HFFc6 (cell line): ENCODE data around the gene LINC00305. TPM values are rescaled to one million over a fixed set of nuclear protein-coding genes. Genes with fewer than 3 reads are reported as not detected.

Source experiments
- DNase-seq: peaks from one replicate; pipeline ENCODE4 v3.0.0-alpha.2; 2018
- H3K27ac Mint-ChIP-seq: 2 replicates; pipeline ENCODE4 v1.8.0; 2020; ENCODE audit warnings: mild to moderate bottlenecking, mixed read lengths
- H3K27me3 Mint-ChIP-seq: 2 replicates; pipeline ENCODE4 v1.8.0; 2021; ENCODE audit warnings: mild to moderate bottlenecking, moderate library complexity, mixed read lengths; ENCODE audit not compliant: insufficient read depth
- H3K36me3 Mint-ChIP-seq: 2 replicates; pipeline ENCODE4 v1.8.0; 2021; ENCODE audit warnings: low read depth, mixed read lengths
- H3K4me1 Mint-ChIP-seq: 2 replicates; pipeline ENCODE4 v1.8.0; 2020; ENCODE audit warnings: low read depth, mixed read lengths
- H3K4me3 Mint-ChIP-seq: 2 replicates; pipeline ENCODE4 v1.8.0; 2020; ENCODE audit warnings: mild to moderate bottlenecking, moderate library complexity, mixed read lengths
- H3K9me3 Mint-ChIP-seq: 2 replicates; pipeline ENCODE4 v1.8.0; 2020; ENCODE audit warnings: mild to moderate bottlenecking, mixed read lengths
- total RNA-seq, 6 experiments: library from RNA; stranded (reverse); fragmentation: NEBNext Ultra II Directional; extraction: Animal tissue kit (Norgen Biotek cat#: 25700); gene quantifications; 2 replicates in 1 of 6; 3 replicates in 5 of 6; pipeline ENCODE4 v1.2.3, GENCODE V29; 2021
- TF ChIP-seq, protein P1 (sequence below): fragments of 200-600 bp; sonication (generic); IDR thresholded peaks from 2 replicates; pipeline ENCODE4 v1.5.0; 2021; ENCODE audit warnings: antibody characterized with exemption, mild to moderate bottlenecking

Gene LINC00305
- total RNA-seq, 6 experiments from 2014 or later: not detected

DNA sequence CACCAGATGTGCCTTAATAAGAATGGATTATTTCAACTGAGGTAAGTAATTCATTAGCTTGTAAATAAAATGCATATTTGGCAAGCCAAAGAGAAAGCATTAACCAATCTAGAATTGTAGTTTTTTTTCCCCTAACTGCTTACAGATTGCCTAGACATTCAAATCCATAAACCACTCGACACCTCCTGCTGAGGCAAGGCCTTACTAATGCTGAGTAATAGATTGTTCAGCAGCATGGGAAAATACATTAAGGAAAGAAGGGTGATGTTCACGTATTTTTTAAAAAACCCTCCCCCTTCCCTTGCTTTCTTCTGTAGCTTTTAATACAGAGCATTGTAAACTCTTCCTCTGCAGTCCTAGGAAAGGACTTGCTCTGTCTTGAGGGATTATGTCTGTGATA is 17.0 kb upstream of the LINC00305 start:
- DNase-seq: no peak
- Mint-ChIP-seq H3K9me3 (peaks cover 19% of the 10 kb centered on the region), H3K4me1 (no peaks in the 10 kb centered on the region), H3K36me3 (no peaks in the 10 kb centered on the region), H3K4me3 (no peak overlapping the region), H3K27me3 (no peaks in the 10 kb centered on the region), H3K27ac (no peak overlapping the region)
- TF ChIP-seq, protein P1, sequence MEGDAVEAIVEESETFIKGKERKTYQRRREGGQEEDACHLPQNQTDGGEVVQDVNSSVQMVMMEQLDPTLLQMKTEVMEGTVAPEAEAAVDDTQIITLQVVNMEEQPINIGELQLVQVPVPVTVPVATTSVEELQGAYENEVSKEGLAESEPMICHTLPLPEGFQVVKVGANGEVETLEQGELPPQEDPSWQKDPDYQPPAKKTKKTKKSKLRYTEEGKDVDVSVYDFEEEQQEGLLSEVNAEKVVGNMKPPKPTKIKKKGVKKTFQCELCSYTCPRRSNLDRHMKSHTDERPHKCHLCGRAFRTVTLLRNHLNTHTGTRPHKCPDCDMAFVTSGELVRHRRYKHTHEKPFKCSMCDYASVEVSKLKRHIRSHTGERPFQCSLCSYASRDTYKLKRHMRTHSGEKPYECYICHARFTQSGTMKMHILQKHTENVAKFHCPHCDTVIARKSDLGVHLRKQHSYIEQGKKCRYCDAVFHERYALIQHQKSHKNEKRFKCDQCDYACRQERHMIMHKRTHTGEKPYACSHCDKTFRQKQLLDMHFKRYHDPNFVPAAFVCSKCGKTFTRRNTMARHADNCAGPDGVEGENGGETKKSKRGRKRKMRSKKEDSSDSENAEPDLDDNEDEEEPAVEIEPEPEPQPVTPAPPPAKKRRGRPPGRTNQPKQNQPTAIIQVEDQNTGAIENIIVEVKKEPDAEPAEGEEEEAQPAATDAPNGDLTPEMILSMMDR: no peak

DNA sequence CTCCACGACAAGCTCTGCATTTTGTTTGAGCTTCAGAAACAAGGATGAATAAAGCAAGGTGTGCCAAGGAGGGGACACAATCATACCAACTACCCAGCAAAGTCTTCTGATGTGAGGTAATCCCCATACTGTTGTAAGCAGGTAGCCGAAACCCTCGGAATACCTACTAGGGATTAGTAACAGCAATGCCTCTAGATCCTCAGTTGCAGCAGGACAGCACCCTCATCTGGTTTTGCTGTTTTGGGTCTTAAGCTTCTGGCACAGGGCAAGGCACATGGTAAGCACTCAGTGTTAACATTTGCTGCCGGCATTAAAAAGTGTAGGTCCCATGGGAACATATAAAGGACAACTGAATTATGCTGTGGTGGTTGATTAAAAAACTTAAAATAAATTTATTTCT is 16.0 kb upstream of the LINC00305 start:
- no peaks in the 10 kb centered on the region for H3K4me1 Mint-ChIP-seq

DNA sequence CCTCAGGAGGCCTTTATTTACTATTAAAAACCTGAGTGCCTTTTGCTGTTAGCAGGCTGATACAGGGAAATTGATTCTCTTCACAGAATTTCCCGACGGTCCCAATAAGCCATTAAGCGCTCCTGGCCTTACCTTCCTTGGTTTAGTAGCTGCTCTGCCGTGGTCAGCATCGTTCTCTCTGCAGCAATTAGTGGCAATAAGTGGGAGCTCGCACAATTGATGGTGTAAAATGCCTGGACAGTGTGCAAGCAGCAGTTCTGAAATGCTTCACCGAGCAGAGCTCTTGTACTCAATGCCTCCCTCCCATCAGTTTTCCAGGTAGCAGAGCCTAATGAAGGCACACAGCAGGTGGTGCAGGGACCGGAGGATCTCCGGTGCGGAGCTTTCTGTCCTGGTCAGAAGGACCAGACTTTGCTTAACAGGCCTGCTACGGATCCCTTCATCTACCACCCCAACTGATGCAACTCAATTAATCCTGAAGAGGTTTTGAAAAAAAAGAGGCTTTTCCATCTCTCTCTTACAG is 1.1 kb upstream of the LINC00305 start:
- Mint-ChIP-seq H3K27ac (no peak overlapping the region), H3K4me1 (no peaks in the 10 kb centered on the region), H3K36me3 (no peaks in the 10 kb centered on the region), H3K4me3 (no peak overlapping the region), H3K27me3 (no peaks in the 10 kb centered on the region), H3K9me3 (peaks cover 21% of the 10 kb centered on the region)
- TF ChIP-seq, protein P1: no peak
- no peak for DNase-seq

More for the DNA sequence above, 16.0 kb upstream of the LINC00305 start:
- no peak for DNase-seq
- Mint-ChIP-seq H3K27me3 (no peaks in the 10 kb centered on the region), H3K27ac (no peak overlapping the region), H3K36me3 (no peaks in the 10 kb centered on the region), H3K9me3 (peaks cover 23% of the 10 kb centered on the region), H3K4me3 (no peak overlapping the region)
- TF ChIP-seq, protein P1: no peak

DNA sequence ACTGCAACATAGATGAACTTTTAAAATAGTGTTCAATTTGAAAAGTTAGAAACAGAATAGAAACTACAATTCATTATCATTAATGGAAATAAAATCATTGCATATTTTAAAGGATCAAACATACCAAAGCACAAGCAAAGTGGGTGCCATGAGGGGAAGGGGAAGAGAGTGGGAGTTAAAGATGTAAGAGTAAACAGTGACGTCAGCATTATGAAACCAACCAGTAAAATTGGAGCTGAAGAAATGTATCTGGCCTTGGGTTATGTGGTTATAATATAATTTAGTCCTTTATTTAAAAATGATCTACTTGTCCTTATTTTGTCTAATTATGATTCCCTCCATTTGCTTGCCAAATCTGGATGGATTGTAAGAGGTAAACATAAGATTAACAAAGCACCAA is 6.0 kb downstream of the LINC00305 start:
- no peaks in the 10 kb centered on the region for H3K36me3 Mint-ChIP-seq
- no peak for DNase-seq
- H3K9me3 Mint-ChIP-seq: peaks cover 15% of the 10 kb centered on the region
- H3K27ac Mint-ChIP-seq: no peak overlapping the region
- no peaks in the 10 kb centered on the region for H3K4me1 Mint-ChIP-seq
- TF ChIP-seq, protein P1: no peak
- no peak overlapping the region for H3K4me3 Mint-ChIP-seq
- H3K27me3 Mint-ChIP-seq: peaks cover 1% of the 10 kb centered on the region

DNA sequence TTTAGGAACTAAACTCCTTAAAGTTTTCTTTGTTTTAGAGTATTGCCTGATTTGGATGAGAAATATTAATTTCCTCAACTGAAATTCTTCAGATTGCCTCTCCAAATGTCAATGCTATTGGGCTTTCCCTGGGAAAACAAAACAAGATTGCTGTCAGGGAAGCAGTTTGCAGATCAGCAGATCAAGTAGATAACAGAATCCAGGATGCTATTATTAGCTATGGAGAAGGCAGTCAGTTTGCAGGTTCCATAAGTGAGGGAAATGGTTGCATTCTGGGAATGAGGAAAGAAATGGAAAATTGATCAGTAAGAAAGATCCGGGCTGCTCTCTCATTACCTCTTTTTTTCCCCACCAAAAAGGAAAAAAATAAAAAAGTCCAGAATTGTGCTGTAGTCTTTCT is 11.0 kb downstream of the LINC00305 start:
- H3K4me3 Mint-ChIP-seq: no peak overlapping the region
- H3K27me3 Mint-ChIP-seq: peaks cover 5% of the 10 kb centered on the region
- no peaks in the 10 kb centered on the region for H3K4me1 Mint-ChIP-seq
- H3K9me3 Mint-ChIP-seq: peaks cover 8% of the 10 kb centered on the region
- no peak overlapping the region for H3K27ac Mint-ChIP-seq
- no peak for DNase-seq
- TF ChIP-seq, protein P1: no peak
- no peaks in the 10 kb centered on the region for H3K36me3 Mint-ChIP-seq
